Hepatocyte (in vitro differentiated cells): ENCODE data around the gene LAMA3. TPM values are rescaled to one million over a fixed set of nuclear protein-coding genes. Genes with fewer than 3 reads are reported as not detected.

Source experiments
- DNase-seq: peaks from one replicate; pipeline ENCODE4 v3.0.0-alpha.2; 2016; ENCODE audit warnings: low spot score
- H2AFZ ChIP-seq: fragments of 200-600 bp; sonication (generic); 2 replicates; pipeline ENCODE4 v1.6.0; 2016; ENCODE audit warnings: antibody characterized with exemption, mild to moderate bottlenecking
- H3K27ac ChIP-seq: fragments of 200-600 bp; sonication (generic); 2 replicates; pipeline ENCODE4 v1.5.1; 2016; ENCODE audit warnings: mild to moderate bottlenecking
- H3K27me3 ChIP-seq: fragments of 200-600 bp; sonication (generic); 2 replicates; pipeline ENCODE4 v1.6.1; 2016
- H3K36me3 ChIP-seq: fragments of 200-600 bp; sonication (generic); replicated peaks from 2 replicates; pipeline ENCODE4 v1.5.1; 2016; ENCODE audit warnings: low read depth; ENCODE audit not compliant: insufficient read depth
- H3K4me1 ChIP-seq: fragments of 200-600 bp; sonication (generic); 2 replicates; pipeline ENCODE4 v1.5.1; 2016; ENCODE audit warnings: mild to moderate bottlenecking, moderate library complexity; ENCODE audit not compliant: insufficient read depth
- H3K4me2 ChIP-seq: fragments of 200-600 bp; sonication (generic); 2 replicates; pipeline ENCODE4 v1.6.0; 2016
- H3K4me3 ChIP-seq: fragments of 200-600 bp; sonication (generic); 2 replicates; pipeline ENCODE4 v1.5.1; 2016; ENCODE audit warnings: mild to moderate bottlenecking
- H3K79me2 ChIP-seq: fragments of 200-600 bp; sonication (generic); 2 replicates; pipeline ENCODE4 v1.6.0; 2017; ENCODE audit warnings: mild to moderate bottlenecking
- H3K9me2 ChIP-seq: fragments of 200-600 bp; sonication (generic); replicated peaks from 2 replicates; pipeline ENCODE4 v1.6.0; 2017; ENCODE audit warnings: mild to moderate bottlenecking; ENCODE audit not compliant: insufficient read depth
- H3K9me3 ChIP-seq: fragments of 200-600 bp; sonication (generic); 2 replicates; pipeline ENCODE4 v1.5.1; 2016; ENCODE audit warnings: low read depth, mild to moderate bottlenecking
- H4K20me1 ChIP-seq: fragments of 200-600 bp; sonication (generic); 2 replicates; pipeline ENCODE4 v1.6.0; 2016; ENCODE audit warnings: mild to moderate bottlenecking; ENCODE audit not compliant: insufficient read depth, poor library complexity, severe bottlenecking
- CTCF ChIP-seq: fragments of 200-600 bp; sonication (generic); IDR thresholded peaks from 2 replicates; pipeline ENCODE4 v1.5.1; 2016; ENCODE audit warnings: antibody characterized with exemption, mild to moderate bottlenecking; ENCODE audit not compliant: poor library complexity
- EZH2 ChIP-seq: fragments of 200-600 bp; sonication (generic); IDR thresholded peaks from 2 replicates; pipeline ENCODE4 v1.6.1; 2016; ENCODE audit warnings: antibody characterized with exemption, mild to moderate bottlenecking, borderline replicate concordance
- EZH2phosphoT487 ChIP-seq: fragments of 200-600 bp; sonication (generic); IDR thresholded peaks from one replicate; pipeline ENCODE4 v1.6.1; 2018; ENCODE audit warnings: antibody characterized with exemption, mild to moderate bottlenecking, low read depth, moderate library complexity; ENCODE audit not compliant: unreplicated experiment, severe bottlenecking
- WGBS: methylation state at CpG from one replicate; pipeline ENCODE4 v1.1.6; 2016; ENCODE audit warnings: low lambda C conversion rate; ENCODE audit errors: missing lambda C conversion rate; 5-methylcytosine and 5-hydroxymethylcytosine counted together
- polyA plus RNA-seq: library from polyadenylated mRNA; unstranded; fragments of >200 nt; fragmentation: Nextera tagmentation; extraction: Ambion mirVana; gene quantifications from 2 replicates; pipeline ENCODE4 v1.2.1, GENCODE V29; 2016
- total RNA-seq: library from RNA; depleted of rRNA; stranded (reverse); fragments of >200 nt; gene quantifications from 2 replicates; pipeline ENCODE4 v1.2.3, GENCODE V29; 2014

The LAMA3 gene
- total and polyA plus RNA-seq, 2 experiments from 2014 or later = 29.9 to 52.1 TPM

GRCh38 chr18:23992089-23992940, 303.1 kb downstream of the LAMA3 start:
- Histone ChIP-seq H3K9me2 (no peaks in the 10 kb centered on the region), H4K20me1 (no peaks in the 10 kb centered on the region), H3K79me2 (no peaks in the 10 kb centered on the region), H2AFZ (no peak overlapping the region), H3K4me3 (no peak overlapping the region), H3K4me1 (no peaks in the 10 kb centered on the region), H3K4me2 (no peak overlapping the region), H3K9me3 (no peaks in the 10 kb centered on the region), H3K27me3 (no peaks in the 10 kb centered on the region), H3K36me3 (no peaks in the 10 kb centered on the region), H3K27ac (no peak overlapping the region)
- no peak for DNase-seq
- no peak for TF ChIP-seq EZH2phosphoT487
- TF ChIP-seq CTCF = no peak
- no peak for TF ChIP-seq EZH2
- 75% methylated on average over 7 of the region's 7 CpGs for WGBS

GRCh38 chr18:23992941-23993280, 303.7 kb downstream of the LAMA3 start:
- no peaks in the 10 kb centered on the region for H3K36me3 ChIP-seq
- no peak overlapping the region for H3K4me2 ChIP-seq
- H4K20me1 ChIP-seq = no peaks in the 10 kb centered on the region
- 70% methylated on average over 2 of the region's 2 CpGs for WGBS
- H3K27ac ChIP-seq = no peak overlapping the region
- H3K9me2 ChIP-seq = no peaks in the 10 kb centered on the region
- TF ChIP-seq EZH2 (no peak), CTCF (no peak), EZH2phosphoT487 (no peak)
- no peak overlapping the region for H3K4me3 ChIP-seq
- no peak overlapping the region for H2AFZ ChIP-seq
- no peaks in the 10 kb centered on the region for H3K9me3 ChIP-seq
- no peak for DNase-seq
- H3K4me1 ChIP-seq = no peaks in the 10 kb centered on the region
- no peaks in the 10 kb centered on the region for H3K27me3 ChIP-seq
- H3K79me2 ChIP-seq = no peaks in the 10 kb centered on the region

GRCh38 chr18:23994361-23994902, 305.2 kb downstream of the LAMA3 start:
- Histone ChIP-seq H2AFZ (no peak overlapping the region), H3K4me3 (no peak overlapping the region), H4K20me1 (no peaks in the 10 kb centered on the region), H3K9me2 (no peaks in the 10 kb centered on the region), H3K27ac (no peak overlapping the region), H3K4me1 (peaks cover 4% of the 10 kb centered on the region), H3K79me2 (no peaks in the 10 kb centered on the region), H3K9me3 (no peaks in the 10 kb centered on the region), H3K4me2 (peak overlapping the region; percentile 19), H3K36me3 (no peaks in the 10 kb centered on the region), H3K27me3 (no peaks in the 10 kb centered on the region)
- TF ChIP-seq EZH2phosphoT487 (no peak), CTCF (no peak), EZH2 (no peak)
- WGBS = 15% methylated on average over 9 of the region's 9 CpGs
- DNase-seq = peak; percentile 73
